ENCODE measurements around the gene PRSS53.

- TF ChIP-seq CTCF (IDR thresholded peaks at IDR 0.05 in 8 of 11, conservative IDR thresholded peaks at IDR 0.05 in 3 of 11) (no peak), POLR2A (IDR thresholded peaks at IDR 0.05) (no peak)
Measured at GRCh38 chr16:31106509-31107464, 18.0 kb upstream of the PRSS53 start.
